IPS-20b (cell line): Measurements from ENCODE around the gene MYO1A.

ENCODE experiments used
- H3K27ac ChIP-seq: one replicate; pipeline ENCODE4 v1.5.1; 2013; ENCODE audit warnings: low read length
- H3K27me3 ChIP-seq: 2 replicates; pipeline ENCODE4 v1.6.1; 2013; ENCODE audit warnings: mild to moderate bottlenecking, low read length, inconsistent platforms; ENCODE audit not compliant: insufficient read depth
- H3K36me3 ChIP-seq: 2 replicates; pipeline ENCODE4 v1.6.1; 2013; ENCODE audit warnings: low read depth, mild to moderate bottlenecking, inconsistent platforms, low read length, moderate library complexity; ENCODE audit not compliant: insufficient read depth
- H3K4me1 ChIP-seq: 2 replicates; pipeline ENCODE4 v1.6.1; 2013; ENCODE audit warnings: mild to moderate bottlenecking, control low read depth, inconsistent platforms, low read length, moderate library complexity; ENCODE audit not compliant: insufficient read depth
- H3K4me3 ChIP-seq: 2 replicates; pipeline ENCODE4 v1.5.1; 2013; ENCODE audit warnings: mild to moderate bottlenecking, low read length, inconsistent platforms
- H3K9ac ChIP-seq: 2 replicates; pipeline ENCODE4 v1.6.1; 2013; ENCODE audit warnings: low read depth, mild to moderate bottlenecking, inconsistent platforms, low read length, moderate library complexity
- H3K9me3 ChIP-seq: 2 replicates; pipeline ENCODE4 v1.6.1; 2013; ENCODE audit warnings: mild to moderate bottlenecking, low read depth, low read length, inconsistent platforms; ENCODE audit not compliant: insufficient read depth

Gene MYO1A

GRCh38 chr12:56996793-56997545 is 53.0 kb downstream of the MYO1A start:
- no peak overlapping the region for H3K9ac ChIP-seq
- H3K27ac ChIP-seq, result no peak overlapping the region
- H3K9me3 ChIP-seq, result no peaks in the 10 kb centered on the region
- no peak overlapping the region for H3K4me3 ChIP-seq
- H3K4me1 ChIP-seq, result no peaks in the 10 kb centered on the region
- no peaks in the 10 kb centered on the region for H3K27me3 ChIP-seq
- peaks cover 31% of the 10 kb centered on the region for H3K36me3 ChIP-seq

DNA sequence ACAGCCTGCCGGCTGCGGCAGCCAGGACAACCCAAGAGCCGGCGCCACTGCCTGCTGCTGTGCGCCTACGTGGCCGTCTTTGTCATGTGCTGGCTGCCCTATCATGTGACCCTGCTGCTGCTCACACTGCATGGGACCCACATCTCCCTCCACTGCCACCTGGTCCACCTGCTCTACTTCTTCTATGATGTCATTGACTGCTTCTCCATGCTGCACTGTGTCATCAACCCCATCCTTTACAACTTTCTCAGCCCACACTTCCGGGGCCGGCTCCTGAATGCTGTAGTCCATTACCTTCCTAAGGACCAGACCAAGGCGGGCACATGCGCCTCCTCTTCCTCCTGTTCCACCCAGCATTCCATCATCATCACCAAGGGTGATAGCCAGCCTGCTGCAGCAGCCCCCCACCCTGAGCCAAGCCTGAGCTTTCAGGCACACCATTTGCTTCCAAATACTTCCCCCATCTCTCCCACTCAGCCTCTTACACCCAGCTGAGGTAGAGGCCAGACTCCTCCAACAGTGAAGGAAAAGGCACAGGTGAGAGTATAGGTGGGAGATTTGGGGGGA is 53.9 kb downstream of the MYO1A start:
- no peak overlapping the region for H3K9ac ChIP-seq
- no peaks in the 10 kb centered on the region for H3K4me1 ChIP-seq
- H3K36me3 ChIP-seq, result peaks cover 23% of the 10 kb centered on the region
- H3K27ac ChIP-seq, result no peak overlapping the region
- no peaks in the 10 kb centered on the region for H3K27me3 ChIP-seq
- H3K9me3 ChIP-seq, result no peaks in the 10 kb centered on the region
- H3K4me3 ChIP-seq, result no peak overlapping the region

DNA sequence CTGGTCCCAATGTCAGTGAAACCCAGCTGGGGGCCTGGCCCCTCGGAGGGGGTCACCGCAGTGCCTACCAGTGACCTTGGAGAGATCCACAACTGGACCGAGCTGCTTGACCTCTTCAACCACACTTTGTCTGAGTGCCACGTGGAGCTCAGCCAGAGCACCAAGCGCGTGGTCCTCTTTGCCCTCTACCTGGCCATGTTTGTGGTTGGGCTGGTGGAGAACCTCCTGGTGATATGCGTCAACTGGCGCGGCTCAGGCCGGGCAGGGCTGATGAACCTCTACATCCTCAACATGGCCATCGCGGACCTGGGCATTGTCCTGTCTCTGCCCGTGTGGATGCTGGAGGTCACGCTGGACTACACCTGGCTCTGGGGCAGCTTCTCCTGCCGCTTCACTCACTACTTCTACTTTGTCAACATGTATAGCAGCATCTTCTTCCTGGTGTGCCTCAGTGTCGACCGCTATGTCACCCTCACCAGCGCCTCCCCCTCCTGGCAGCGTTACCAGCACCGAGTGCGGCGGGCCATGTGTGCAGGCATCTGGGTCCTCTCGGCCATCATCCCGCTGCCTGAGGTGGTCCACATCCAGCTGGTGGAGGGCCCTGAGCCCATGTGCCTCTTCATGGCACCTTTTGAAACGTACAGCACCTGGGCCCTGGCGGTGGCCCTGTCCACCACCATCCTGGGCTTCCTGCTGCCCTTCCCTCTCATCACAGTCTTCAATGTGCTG is 54.6 kb downstream of the MYO1A start:
- Histone ChIP-seq H3K9ac (no peak overlapping the region), H3K27me3 (no peaks in the 10 kb centered on the region), H3K9me3 (no peaks in the 10 kb centered on the region), H3K4me1 (no peaks in the 10 kb centered on the region), H3K27ac (no peak overlapping the region), H3K36me3 (peaks cover 17% of the 10 kb centered on the region), H3K4me3 (no peak overlapping the region)

DNA sequence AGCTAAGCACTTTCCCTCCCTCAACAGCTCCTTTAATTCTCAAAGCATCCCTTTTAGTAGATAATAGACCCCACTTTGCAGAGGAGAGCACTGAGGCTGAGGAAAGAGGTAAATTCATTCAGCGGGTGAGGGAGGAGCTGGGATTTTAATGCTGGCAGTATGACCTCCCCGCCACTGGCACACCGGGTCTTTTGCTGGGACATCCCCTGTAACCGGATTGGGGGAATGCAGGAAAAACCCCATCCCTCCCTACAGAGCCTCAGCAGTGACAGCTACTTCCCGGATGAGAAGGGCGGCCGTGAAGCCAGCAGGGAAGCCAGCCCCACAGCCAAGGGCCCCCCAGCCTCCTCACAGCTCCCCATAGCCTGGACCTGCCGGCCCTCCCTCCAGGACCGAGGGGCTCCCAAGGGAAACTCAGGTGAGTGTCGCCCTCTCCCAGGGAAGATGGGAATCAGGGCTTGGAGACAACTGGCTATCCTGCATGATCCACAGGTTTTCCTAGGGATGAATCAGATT is 55.6 kb downstream of the MYO1A start:
- no peak overlapping the region for H3K9ac ChIP-seq
- peaks cover 6% of the 10 kb centered on the region; the same call in 1 of the 2 replicates for H3K36me3 ChIP-seq
- H3K4me1 ChIP-seq, result no peaks in the 10 kb centered on the region
- no peak overlapping the region for H3K4me3 ChIP-seq
- no peak overlapping the region for H3K27ac ChIP-seq
- H3K9me3 ChIP-seq, result no peaks in the 10 kb centered on the region
- no peaks in the 10 kb centered on the region for H3K27me3 ChIP-seq

- Histone ChIP-seq H3K36me3 (no peaks in the 10 kb centered on the region), H3K27me3 (no peaks in the 10 kb centered on the region), H3K4me3 (no peak overlapping the region), H3K27ac (no peak overlapping the region), H3K9me3 (no peaks in the 10 kb centered on the region), H3K9ac (no peak overlapping the region), H3K4me1 (no peaks in the 10 kb centered on the region; the same call in 1 of the 2 replicates)
Measured at GRCh38 chr12:56993346-56993745, 56.6 kb downstream of the MYO1A start.

DNA sequence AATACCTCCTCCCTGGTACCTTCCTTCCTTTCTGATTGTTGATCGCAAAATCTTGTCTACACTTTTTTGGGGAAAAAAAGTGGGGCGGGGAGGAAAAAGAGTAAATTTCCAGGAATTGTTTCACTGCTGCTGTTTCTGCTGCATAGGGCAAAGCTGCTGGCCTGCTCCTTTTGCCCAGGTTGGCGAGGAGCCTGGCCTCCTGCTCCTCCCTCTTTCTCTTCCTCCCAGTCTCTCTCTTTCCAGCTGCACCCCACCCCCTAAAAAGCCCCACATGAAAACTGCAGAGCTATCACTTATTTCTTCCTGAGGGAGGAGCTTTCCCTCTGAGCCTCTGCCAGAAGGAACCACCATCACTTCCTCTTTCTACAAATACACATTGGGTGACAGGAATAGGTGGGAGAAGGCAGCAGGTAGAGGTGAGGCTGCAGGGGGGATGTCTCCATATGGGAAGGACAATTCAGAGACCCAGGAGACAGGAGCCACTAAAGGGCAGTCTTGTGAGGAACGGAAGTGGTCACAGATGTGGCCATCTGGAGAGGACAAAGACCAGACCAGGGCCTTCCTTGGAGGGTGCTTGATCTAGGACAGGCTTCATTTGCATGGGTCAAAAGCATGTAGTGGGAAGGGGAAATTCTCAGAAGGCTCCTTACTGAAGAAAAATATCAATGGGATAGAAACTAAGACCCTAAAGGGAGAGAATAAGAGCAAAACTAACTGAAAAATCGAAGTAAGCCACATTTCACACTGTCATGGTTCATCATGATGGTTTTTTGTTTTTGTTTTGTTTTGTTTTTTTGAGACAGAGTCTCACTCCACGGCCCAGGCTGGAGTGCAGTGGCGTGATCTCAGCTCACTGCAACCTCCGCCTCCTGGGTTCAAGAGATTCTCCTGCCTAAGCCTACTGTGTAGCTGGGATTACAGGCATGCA is 58.3 kb downstream of the MYO1A start:
- Histone ChIP-seq H3K4me1 (peaks cover 6% of the 10 kb centered on the region; the same call in 1 of the 2 replicates), H3K27ac (no peak overlapping the region), H3K27me3 (no peaks in the 10 kb centered on the region), H3K9ac (no peak overlapping the region), H3K36me3 (no peaks in the 10 kb centered on the region), H3K9me3 (no peaks in the 10 kb centered on the region), H3K4me3 (no peak overlapping the region)

- Histone ChIP-seq H3K9ac (no peak overlapping the region), H3K4me3 (no peak overlapping the region), H3K27me3 (no peaks in the 10 kb centered on the region), H3K9me3 (no peaks in the 10 kb centered on the region), H3K4me1 (peaks cover 6% of the 10 kb centered on the region; the same call in 1 of the 2 replicates), H3K27ac (no peak overlapping the region), H3K36me3 (no peaks in the 10 kb centered on the region)
Measured at GRCh38 chr12:56990648-56991318, 59.1 kb downstream of the MYO1A start.

GRCh38 chr12:56989861-56990610 is 59.9 kb downstream of the MYO1A start:
- no peaks in the 10 kb centered on the region for H3K27me3 ChIP-seq
- no peak overlapping the region for H3K9ac ChIP-seq
- peaks cover 6% of the 10 kb centered on the region; the same call in 1 of the 2 replicates for H3K4me1 ChIP-seq
- no peaks in the 10 kb centered on the region for H3K36me3 ChIP-seq
- H3K9me3 ChIP-seq, result no peaks in the 10 kb centered on the region
- H3K27ac ChIP-seq, result no peak overlapping the region
- H3K4me3 ChIP-seq, result no peak overlapping the region

DNA sequence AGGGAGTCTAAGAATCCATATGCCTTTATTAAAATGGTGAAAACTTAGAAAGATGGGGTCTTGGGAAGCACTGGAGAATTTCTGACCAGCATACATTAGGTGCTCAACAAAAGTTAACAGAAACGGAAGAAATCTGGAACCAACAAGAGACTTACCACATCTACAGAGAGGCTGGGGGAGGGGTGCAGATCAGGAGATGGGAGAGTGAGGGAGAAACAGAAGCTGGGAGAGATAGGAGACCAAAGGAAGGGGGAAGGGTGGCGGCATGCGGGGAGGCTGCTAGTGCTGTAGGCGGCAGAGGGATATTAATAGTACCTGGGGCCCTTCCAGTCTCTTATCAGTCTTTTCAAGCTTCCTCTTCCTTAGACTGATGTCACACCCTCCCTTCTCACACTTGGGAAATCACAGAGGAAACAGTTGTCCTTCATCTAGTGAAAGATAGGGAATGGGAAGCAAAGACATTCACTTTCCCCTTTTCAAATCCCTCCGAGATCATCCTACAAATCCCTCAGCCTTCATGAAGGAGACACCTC is 61.7 kb downstream of the MYO1A start:
- H3K9ac ChIP-seq, result no peak overlapping the region
- no peaks in the 10 kb centered on the region for H3K27me3 ChIP-seq
- no peaks in the 10 kb centered on the region for H3K9me3 ChIP-seq
- no peak overlapping the region for H3K27ac ChIP-seq
- no peak overlapping the region; the same call in 1 of the 2 replicates for H3K4me3 ChIP-seq
- H3K4me1 ChIP-seq, result peaks cover 6% of the 10 kb centered on the region; the same call in 1 of the 2 replicates
- H3K36me3 ChIP-seq, result no peaks in the 10 kb centered on the region

DNA sequence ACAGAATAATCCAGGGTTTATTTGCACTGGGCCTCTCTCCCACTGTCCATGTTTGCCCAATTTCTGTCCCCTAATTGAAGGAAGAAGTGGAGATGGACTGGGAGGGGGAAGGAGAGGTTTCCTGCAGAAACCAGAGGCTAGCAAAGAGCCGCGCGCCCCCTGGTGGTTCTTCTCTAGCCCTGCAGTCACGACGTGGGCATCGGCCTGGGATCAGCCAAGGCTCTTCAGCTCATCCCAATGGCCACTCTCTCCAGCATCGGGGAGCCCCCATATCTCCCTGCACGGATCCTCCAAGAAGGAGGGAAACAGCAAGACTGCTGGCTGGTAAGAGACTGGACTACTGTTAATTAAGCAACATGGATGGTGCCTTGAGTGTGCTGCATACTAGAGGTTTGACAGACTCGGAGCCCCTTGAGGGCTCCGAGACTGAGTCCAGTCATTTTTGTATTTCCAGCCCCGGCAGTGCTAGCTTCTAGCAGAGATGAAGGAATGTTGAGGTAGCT is 62.3 kb downstream of the MYO1A start:
- Histone ChIP-seq H3K9me3 (no peaks in the 10 kb centered on the region), H3K4me1 (peaks cover 6% of the 10 kb centered on the region; the same call in 1 of the 2 replicates), H3K27me3 (no peaks in the 10 kb centered on the region), H3K36me3 (no peaks in the 10 kb centered on the region), H3K9ac (no peak overlapping the region), H3K4me3 (no peak overlapping the region; the same call in 1 of the 2 replicates), H3K27ac (no peak overlapping the region)
